ENCODE results near the gene VPS26C.
"Not testable (repeated sequence)": the region's sequence is repeated elsewhere in the genome, so short reads cannot be mapped to it uniquely, and the experiment has no call there.

VPS26C gene

GRCh38 chr21:37230632-37231248 is 36.4 kb downstream of the VPS26C start:
- no peak for DNase-seq (ENCODE audit: low read depth)

GRCh38 chr21:37228003-37228400 is 39.1 kb downstream of the VPS26C start:
- DNase-seq (ENCODE audit: low read depth) = no peak

- DNase-seq (ENCODE audit: low read depth) = no peak
Measured at GRCh38 chr21:37227071-37228002, 39.8 kb downstream of the VPS26C start.

- no peak for DNase-seq (ENCODE audit: low read depth)
Measured at GRCh38 chr21:37226041-37226920, 40.9 kb downstream of the VPS26C start.

- DNase-seq (ENCODE audit: low read depth) = peak; percentile 29
Measured at GRCh38 chr21:37224861-37225839, 42.0 kb downstream of the VPS26C start.

GRCh38 chr21:37223804-37224345 is 43.3 kb downstream of the VPS26C start:
- DNase-seq (ENCODE audit: low read depth) = no peak

GRCh38 chr21:37222248-37222647 is 44.9 kb downstream of the VPS26C start:
- not testable (repeated sequence) for DNase-seq (ENCODE audit: low read depth)

GRCh38 chr21:37220981-37221664 is 46.0 kb downstream of the VPS26C start:
- DNase-seq (ENCODE audit: low read depth) = peak; percentile 87

- no peak for DNase-seq (ENCODE audit: low read depth)
Measured at GRCh38 chr21:37220433-37220980, 46.6 kb downstream of the VPS26C start.

GRCh38 chr21:37219761-37220432 is 47.2 kb downstream of the VPS26C start:
- no peak for DNase-seq (ENCODE audit: low read depth)

GRCh38 chr21:37214952-37215351 is 52.2 kb downstream of the VPS26C start:
- DNase-seq (ENCODE audit: low read depth) = no peak

- DNase-seq (ENCODE audit: low read depth) = no peak
Measured at GRCh38 chr21:37210799-37211198, 56.3 kb downstream of the VPS26C start.

- DNase-seq (ENCODE audit: low read depth) = no peak
Measured at GRCh38 chr21:37210130-37210529, 57.0 kb downstream of the VPS26C start.

GRCh38 chr21:37208741-37209225 is 58.4 kb downstream of the VPS26C start:
- no peak for DNase-seq (ENCODE audit: low read depth)

GRCh38 chr21:37208056-37208721 is 58.9 kb downstream of the VPS26C start:
- DNase-seq (ENCODE audit: low read depth) = no peak

GRCh38 chr21:37207441-37208009 is 59.6 kb downstream of the VPS26C start:
- no peak for DNase-seq (ENCODE audit: low read depth)

GRCh38 chr21:37206496-37206895 is 60.6 kb downstream of the VPS26C start:
- no peak for DNase-seq (ENCODE audit: low read depth)

- DNase-seq (ENCODE audit: low read depth) = no peak
Measured at GRCh38 chr21:37204580-37204979, 62.6 kb downstream of the VPS26C start.

All from stimulated activated CD8-positive, alpha-beta memory T cell treated with anti-CD3 and anti-CD28 coated beads, Interleukin-15, amount 100 ng/mL, for 24 hours (primary cell).